HEK293 (cell line): ENCODE results near the gene CEND1.
A peak's percentile ranks its signal among the peaks of the same experiment; 100 is the strongest.

Source experiments
- CTCF ChIA-PET: fragments of 350-600 bp; formaldehyde crosslinking; extraction: SDS; loops from one replicate; lab custom pipeline; 2021; ENCODE audit warnings: antibody characterized with exemption; lab: Yijun Ruan, JAX
- POLR2A ChIA-PET: fragments of 300-600 bp; formaldehyde crosslinking; extraction: SDS; loops from one replicate; lab custom pipeline; 2020; ENCODE audit warnings: antibody characterized with exemption, inconsistent platforms; lab: Yijun Ruan, JAX
- H3K27ac ChIP-seq: fragments of 200-500 bp; sonication (Bioruptor generic); 2 replicates; pipeline ENCODE4 v1.5.1; 2014; ENCODE audit warnings: low read depth, low read length, control low read depth, inconsistent platforms; ENCODE audit errors: extremely low read depth
- H3K36me3 ChIP-seq, 2 experiments: fragments of 200-500 bp in 1 of 2; sonication (Bioruptor generic) in 1 of 2; 1 replicate in 1 of 2; 2 replicates in 1 of 2; pipeline ENCODE4 v1.5.1; 2014 to 2017; ENCODE audit warnings: inconsistent platforms in 2 of 2, low read length in 2 of 2; ENCODE audit not compliant: control insufficient read depth in 2 of 2, insufficient read depth in 1 of 2
- H3K4me1 ChIP-seq: fragments of 200-500 bp; sonication (Bioruptor generic); 2 replicates; pipeline ENCODE4 v1.5.1; 2014; ENCODE audit warnings: mild to moderate bottlenecking, low read length, inconsistent platforms; ENCODE audit not compliant: control insufficient read depth, insufficient read depth
- H3K4me3 ChIP-seq: 2 replicates; pipeline ENCODE4 v1.5.1; 2011; ENCODE audit warnings: low read depth, mild to moderate bottlenecking, control low read depth, low read length, moderate library complexity
- H3K9me3 ChIP-seq: fragments of 200-500 bp; sonication (Bioruptor generic); 2 replicates; pipeline ENCODE4 v1.5.1; 2014; ENCODE audit warnings: low read depth, low read length, inconsistent platforms; ENCODE audit not compliant: control insufficient read depth, insufficient read depth
- EGR2 ChIP-seq: fragments of 450-650 bp; formaldehyde crosslinking; IDR thresholded peaks from 2 replicates; pipeline ENCODE4 v1.5.1; 2016; ENCODE audit warnings: low read depth, missing biosample characterization, missing genetic modification characterization
- ELK4 ChIP-seq: IDR thresholded peaks from 2 replicates; pipeline ENCODE4 v1.6.1; 2011; ENCODE audit warnings: mild to moderate bottlenecking, low read depth, low read length, borderline replicate concordance
- GLI4 ChIP-seq: fragments of 450-650 bp; formaldehyde crosslinking; IDR thresholded peaks from 2 replicates; pipeline ENCODE4 v1.5.1; 2016; ENCODE audit warnings: missing biosample characterization, missing genetic modification characterization
- GLIS1 ChIP-seq: fragments of 450-650 bp; formaldehyde crosslinking; IDR thresholded peaks from 2 replicates; pipeline ENCODE4 v1.5.1; 2016; ENCODE audit warnings: missing biosample characterization, missing genetic modification characterization
- IKZF3 ChIP-seq: fragments of 450-650 bp; IDR thresholded peaks from 2 replicates; pipeline ENCODE4 v1.5.0; 2018; ENCODE audit warnings: missing biosample characterization, mild to moderate bottlenecking, missing genetic modification characterization, moderate library complexity
- KLF1 ChIP-seq: fragments of 450-650 bp; formaldehyde crosslinking; IDR thresholded peaks from 2 replicates; pipeline ENCODE4 v1.5.1; 2016; ENCODE audit warnings: missing biosample characterization, missing genetic modification characterization
- KLF17 ChIP-seq: fragments of 450-650 bp; formaldehyde crosslinking; IDR thresholded peaks from 2 replicates; pipeline ENCODE4 v1.5.1; 2016; ENCODE audit warnings: missing biosample characterization, missing genetic modification characterization
- KLF8 ChIP-seq: fragments of 450-650 bp; formaldehyde crosslinking; IDR thresholded peaks from 2 replicates; pipeline ENCODE4 v1.5.1; 2016; ENCODE audit warnings: missing biosample characterization, missing genetic modification characterization
- KLF9 ChIP-seq: fragments of 450-650 bp; formaldehyde crosslinking; IDR thresholded peaks from 2 replicates; pipeline ENCODE4 v1.5.1; 2016; ENCODE audit warnings: missing biosample characterization, missing genetic modification characterization, low read depth
- PBX3 ChIP-seq: sonication (generic); formaldehyde crosslinking; IDR thresholded peaks from 2 replicates; pipeline ENCODE4 v1.8.1; 2022; ENCODE audit warnings: mild to moderate bottlenecking, moderate library complexity, missing genetic modification reagents
- PRDM1 ChIP-seq: fragments of 450-650 bp; formaldehyde crosslinking; IDR thresholded peaks from 2 replicates; pipeline ENCODE4; 2016; ENCODE audit warnings: missing biosample characterization, missing genetic modification characterization
- SP2 ChIP-seq: fragments of 450-650 bp; formaldehyde crosslinking; IDR thresholded peaks from 2 replicates; pipeline ENCODE4 v1.5.1; 2016; ENCODE audit warnings: missing biosample characterization, missing genetic modification characterization
- ZBTB17 ChIP-seq: fragments of 450-650 bp; formaldehyde crosslinking; IDR thresholded peaks from 2 replicates; pipeline ENCODE4 v1.5.1; 2016; ENCODE audit warnings: missing biosample characterization, missing genetic modification characterization
- ZFHX2 ChIP-seq: fragments of 450-650 bp; formaldehyde crosslinking; conservative IDR thresholded peaks from 2 replicates; pipeline ENCODE4 v1.5.1; 2016; ENCODE audit warnings: missing biosample characterization, missing genetic modification characterization
- ZIC2 ChIP-seq: fragments of 450-650 bp; formaldehyde crosslinking; IDR thresholded peaks from 2 replicates; pipeline ENCODE4 v1.5.1; 2016; ENCODE audit warnings: missing biosample characterization, missing genetic modification characterization
- ZNF24 ChIP-seq: fragments of 450-650 bp; formaldehyde crosslinking; IDR thresholded peaks from 2 replicates; pipeline ENCODE4 v1.5.1; 2016; ENCODE audit warnings: missing biosample characterization, missing genetic modification characterization
- ZNF335 ChIP-seq: fragments of 450-650 bp; formaldehyde crosslinking; conservative IDR thresholded peaks from 2 replicates; pipeline ENCODE4 v1.5.1; 2016; ENCODE audit warnings: missing biosample characterization, missing genetic modification characterization
- ZNF350 ChIP-seq: fragments of 450-650 bp; formaldehyde crosslinking; IDR thresholded peaks from 2 replicates; pipeline ENCODE4 v1.5.0; 2017; ENCODE audit warnings: missing biosample characterization, mild to moderate bottlenecking, missing genetic modification characterization
- ZNF404 ChIP-seq: fragments of 450-650 bp; formaldehyde crosslinking; IDR thresholded peaks from 2 replicates; pipeline ENCODE4 v1.5.1; 2017; ENCODE audit warnings: missing biosample characterization, missing genetic modification characterization
- ZNF426 ChIP-seq: fragments of 450-650 bp; formaldehyde crosslinking; IDR thresholded peaks from 2 replicates; pipeline ENCODE4 v1.5.1; 2017; ENCODE audit warnings: missing biosample characterization, missing genetic modification characterization, mild to moderate bottlenecking, inconsistent platforms, moderate library complexity
- ZNF514 ChIP-seq: fragments of 450-650 bp; formaldehyde crosslinking; IDR thresholded peaks from 2 replicates; pipeline ENCODE4 v1.5.1; 2016; ENCODE audit warnings: missing biosample characterization, missing genetic modification characterization
- ZNF585B ChIP-seq: fragments of 450-650 bp; formaldehyde crosslinking; IDR thresholded peaks from 2 replicates; pipeline ENCODE4 v1.5.1; 2016; ENCODE audit warnings: missing biosample characterization, missing genetic modification characterization
- ZNF623 ChIP-seq: fragments of 450-650 bp; formaldehyde crosslinking; IDR thresholded peaks from 2 replicates; pipeline ENCODE4 v1.5.1; 2016; ENCODE audit warnings: missing biosample characterization, missing genetic modification characterization
- ZNF837 ChIP-seq: fragments of 450-650 bp; formaldehyde crosslinking; IDR thresholded peaks from 2 replicates; pipeline ENCODE4 v1.5.1; 2016; ENCODE audit warnings: missing biosample characterization, missing genetic modification characterization
- ZNF843 ChIP-seq: fragments of 450-650 bp; formaldehyde crosslinking; IDR thresholded peaks from 2 replicates; pipeline ENCODE4 v1.5.1; 2016; ENCODE audit warnings: missing biosample characterization, missing genetic modification characterization

Gene CEND1

GRCh38 chr11:838441-839279 lies 48.8 kb upstream of the CEND1 start (continued):
- TF ChIP-seq KLF17 (0 out of 2 replicates have a peak, but pooled peaks have one; percentile 69), ZNF837 (tag by site-specific recombination) (no peak), KLF8 (tag by site-specific recombination) (peak; percentile 30; the same call in 1 of the 2 replicates)

- Histone ChIP-seq H3K4me3 (no peak overlapping the region), H3K36me3 (peaks cover 0 to 63% of the 10 kb centered on the region in 2 experiments; a peak in 1 of 3 replicates), H3K4me1 (no peaks in the 10 kb centered on the region; the same call in 1 of the 2 replicates), H3K27ac (no peak overlapping the region), H3K9me3 (no peaks in the 10 kb centered on the region)
- TF ChIP-seq GLI4 (tag by site-specific recombination): no peak
- ChIA-PET POLR2A (interaction anchor here (0.6 to 15.0 kb wide), 4 partner anchors 12 to 32 kb away, joined by 3 to 202 read pairs (median 4); partner anchors contain the start of genes PNPLA2 and RPLP2), CTCF (interaction anchor here (0.7 kb wide), 1 partner anchor 318 kb away, joined by 4 read pairs; no protein-coding TSS in a partner anchor)
These were observed 48.1 kb upstream of the CEND1 start for GRCh38 chr11:837990-838307.

GRCh38 chr11:837189-837989 lies 47.5 kb upstream of the CEND1 start:
- H3K9me3 ChIP-seq: no peaks in the 10 kb centered on the region
- H3K4me1 ChIP-seq: no peaks in the 10 kb centered on the region; the same call in 1 of the 2 replicates
- POLR2A ChIA-PET: interaction anchor here (1.2 to 15.0 kb wide), 3 partner anchors 21 to 47 kb away, joined by 3 to 202 read pairs (median 4); partner anchors contain the start of genes CEND1, PNPLA2 and RPLP2
- no peak overlapping the region for H3K4me3 ChIP-seq
- CTCF ChIA-PET: interaction anchor here (0.7 kb wide), 1 partner anchor 318 kb away, joined by 4 read pairs; no protein-coding TSS in a partner anchor
- peaks cover 0 to 63% of the 10 kb centered on the region in 2 experiments; a peak in 1 of 3 replicates for H3K36me3 ChIP-seq
- H3K27ac ChIP-seq: no peak overlapping the region
- TF ChIP-seq ZNF843 (tag by site-specific recombination) (no peak), ZNF585B (tag by site-specific recombination) (no peak), ZNF335 (no peak), ZNF426 (tag by site-specific recombination) (no peak), ZIC2 (tag by site-specific recombination) (no peak), ZFHX2 (tag by site-specific recombination) (peak; percentile 80), KLF17 (no peak), ZBTB17 (tag by site-specific recombination) (no peak), ZNF623 (tag by site-specific recombination) (no peak), ZNF350 (tag by site-specific recombination) (no peak), ZNF514 (tag by site-specific recombination) (no peak), KLF1 (tag by site-specific recombination) (peak; percentile 72), IKZF3 (tag by site-specific recombination) (no peak), SP2 (tag by site-specific recombination) (no peak), EGR2 (tag by site-specific recombination) (peak; percentile 81), ELK4 (no peak), PBX3 (CRISPR knock-in tag) (no peak; the same call in 1 of the 2 replicates), KLF9 (no peak), ZNF404 (tag by site-specific recombination) (no peak), PRDM1 (tag by site-specific recombination) (no peak), GLIS1 (tag by site-specific recombination) (peak; percentile 48), ZNF24 (tag by site-specific recombination) (no peak)
